Loucy (cell line): ENCODE measurements around the gene SYNGR1.

Experiments used
- H2AFZ ChIP-seq: fragments of 200-600 bp; sonication (generic); 2 replicates; pipeline ENCODE4 v1.6.0; 2016; ENCODE audit warnings: antibody characterized with exemption, mild to moderate bottlenecking, low read length, moderate library complexity
- H3F3A ChIP-seq: fragments of 200-600 bp; 2 replicates; pipeline ENCODE4 v1.6.0; 2016; ENCODE audit warnings: antibody characterized with exemption, low read depth, mild to moderate bottlenecking
- H3K27me3 ChIP-seq: fragments of 200-600 bp; sonication (generic); 2 replicates; pipeline ENCODE4 v1.6.1; 2014; ENCODE audit warnings: low read length, mild to moderate bottlenecking; ENCODE audit not compliant: insufficient read depth, poor library complexity, severe bottlenecking
- H3K36me3 ChIP-seq: fragments of 200-600 bp; sonication (generic); 2 replicates; pipeline ENCODE4 v1.6.1; 2016; ENCODE audit warnings: low read length; ENCODE audit not compliant: insufficient read depth
- H3K4me1 ChIP-seq: fragments of 200-600 bp; sonication (generic); 2 replicates; pipeline ENCODE4 v1.5.1; 2014; ENCODE audit warnings: low read length, mild to moderate bottlenecking; ENCODE audit not compliant: insufficient read depth, poor library complexity, severe bottlenecking
- H3K4me2 ChIP-seq: fragments of 200-600 bp; sonication (generic); 2 replicates; pipeline ENCODE4 v1.6.0; 2014; ENCODE audit warnings: antibody characterized with exemption, low read length, low read depth, mild to moderate bottlenecking; ENCODE audit not compliant: poor library complexity, severe bottlenecking
- H3K4me3 ChIP-seq: fragments of 200-600 bp; sonication (generic); 2 replicates; pipeline ENCODE4 v1.5.1; 2014; ENCODE audit warnings: low read length, mild to moderate bottlenecking, mixed read lengths; ENCODE audit not compliant: poor library complexity, severe bottlenecking
- H3K79me2 ChIP-seq: fragments of 200-600 bp; sonication (generic); 2 replicates; pipeline ENCODE4 v1.6.1; 2014; ENCODE audit warnings: low read length; ENCODE audit not compliant: insufficient read depth
- H3K9ac ChIP-seq: fragments of 200-600 bp; sonication (generic); 2 replicates; pipeline ENCODE4 v1.6.0; 2014; ENCODE audit warnings: mild to moderate bottlenecking, low read depth, low read length, moderate library complexity; ENCODE audit not compliant: poor library complexity, severe bottlenecking
- H3K9me2 ChIP-seq: fragments of 200-600 bp; sonication (generic); replicated peaks from 2 replicates; pipeline ENCODE4 v1.6.1; 2016; ENCODE audit warnings: low read depth, low read length, mixed read lengths
- H3K9me3 ChIP-seq: fragments of 200-600 bp; sonication (generic); 2 replicates; pipeline ENCODE4 v1.6.1; 2014; ENCODE audit warnings: mild to moderate bottlenecking, antibody characterized with exemption, low read length, low read depth; ENCODE audit not compliant: insufficient read depth
- H4K20me1 ChIP-seq: fragments of 200-600 bp; sonication (generic); 2 replicates; pipeline ENCODE4 v1.6.0; 2014; ENCODE audit warnings: antibody characterized with exemption, low read length, mild to moderate bottlenecking; ENCODE audit not compliant: insufficient read depth, poor library complexity, severe bottlenecking
- CTCF ChIP-seq: fragments of 200-600 bp; sonication (generic); conservative IDR thresholded peaks from 2 replicates; pipeline ENCODE4 v1.5.1; 2014; ENCODE audit warnings: mild to moderate bottlenecking, antibody characterized with exemption, low read length
- EZH2phosphoT487 ChIP-seq: fragments of 200-600 bp; IDR thresholded peaks from 2 replicates; pipeline ENCODE4 v1.6.1; 2018; ENCODE audit warnings: antibody characterized with exemption, mild to moderate bottlenecking, moderate library complexity, borderline replicate concordance

SYNGR1 gene

GRCh38 chr22:39431216-39431801, 81.5 kb downstream of the SYNGR1 start:
- H3K9me3 ChIP-seq: no peaks in the 10 kb centered on the region
- TF ChIP-seq EZH2phosphoT487: no peak
- TF ChIP-seq CTCF: no peak
- no peaks in the 10 kb centered on the region for H3K9me2 ChIP-seq
- peaks cover 1% of the 10 kb centered on the region for H3K4me1 ChIP-seq
- no peak overlapping the region for H3K9ac ChIP-seq
- H3K36me3 ChIP-seq: peaks cover 30% of the 10 kb centered on the region; the same call in 1 of the 2 replicates
- H3K79me2 ChIP-seq: no peaks in the 10 kb centered on the region
- no peaks in the 10 kb centered on the region for H3K27me3 ChIP-seq
- no peak overlapping the region for H3K4me2 ChIP-seq
- no peaks in the 10 kb centered on the region for H4K20me1 ChIP-seq
- H3F3A ChIP-seq: no peaks in the 10 kb centered on the region
- H3K4me3 ChIP-seq: no peak overlapping the region
- no peak overlapping the region for H2AFZ ChIP-seq

- no peak overlapping the region for H2AFZ ChIP-seq
- H3K79me2 ChIP-seq: no peaks in the 10 kb centered on the region
- H3K4me2 ChIP-seq: no peak overlapping the region
- no peaks in the 10 kb centered on the region for H4K20me1 ChIP-seq
- H3K9me2 ChIP-seq: no peaks in the 10 kb centered on the region
- H3K27me3 ChIP-seq: no peaks in the 10 kb centered on the region
- no peak overlapping the region for H3K9ac ChIP-seq
- no peaks in the 10 kb centered on the region for H3K9me3 ChIP-seq
- TF ChIP-seq EZH2phosphoT487: no peak
- TF ChIP-seq CTCF: no peak
- H3K4me1 ChIP-seq: peaks cover 7% of the 10 kb centered on the region
- peaks cover 24% of the 10 kb centered on the region; the same call in 1 of the 2 replicates for H3K36me3 ChIP-seq
- no peak overlapping the region for H3K4me3 ChIP-seq
- H3F3A ChIP-seq: no peaks in the 10 kb centered on the region
These were observed 82.0 kb downstream of the SYNGR1 start for GRCh38 chr22:39431821-39432251.

GRCh38 chr22:39432361-39432811, 82.6 kb downstream of the SYNGR1 start:
- no peaks in the 10 kb centered on the region for H3K9me2 ChIP-seq
- peaks cover 19% of the 10 kb centered on the region; the same call in 1 of the 2 replicates for H3K36me3 ChIP-seq
- H3K9ac ChIP-seq: no peak overlapping the region
- H2AFZ ChIP-seq: no peak overlapping the region
- H3K79me2 ChIP-seq: no peaks in the 10 kb centered on the region
- H3K4me2 ChIP-seq: no peak overlapping the region
- no peaks in the 10 kb centered on the region for H3K27me3 ChIP-seq
- H3K4me1 ChIP-seq: peaks cover 7% of the 10 kb centered on the region
- TF ChIP-seq CTCF (no peak), EZH2phosphoT487 (no peak)
- H3F3A ChIP-seq: no peaks in the 10 kb centered on the region
- H4K20me1 ChIP-seq: no peaks in the 10 kb centered on the region
- H3K9me3 ChIP-seq: no peaks in the 10 kb centered on the region
- H3K4me3 ChIP-seq: no peak overlapping the region
